Fibroblast of villous mesenchyme (primary cell): ENCODE results near the gene SMC4. TPM values are rescaled to one million over a fixed set of nuclear protein-coding genes. Genes with fewer than 3 reads are reported as not detected.

Source experiments
- DNase-seq: peaks from one replicate; pipeline ENCODE4 v3.0.0-alpha.2; 2010; ENCODE audit warnings: low read depth
- H3K4me3 ChIP-seq: 2 replicates; pipeline ENCODE4 v1.5.1; 2011; ENCODE audit warnings: low read depth, mild to moderate bottlenecking, low read length
- small RNA-seq: library from RNA; depleted of rRNA; stranded (forward); fragments of <200 nt; gene quantifications from one replicate; pipeline ENCODE3, GENCODE V24; 2012
- total RNA-seq: library from RNA; depleted of rRNA; stranded (reverse); fragments of >200 nt; gene quantifications from 2 replicates; pipeline ENCODE4 v1.2.3, GENCODE V29; 2012
- TF ChIP-seq, protein P1 (sequence below): IDR thresholded peaks from 2 replicates; pipeline ENCODE4 v1.5.1; 2012; ENCODE audit warnings: low read depth, mild to moderate bottlenecking, low read length; ENCODE audit not compliant: insufficient read depth

SMC4 gene
- total RNA-seq, 1 donor, result 88.5 TPM

DNA sequence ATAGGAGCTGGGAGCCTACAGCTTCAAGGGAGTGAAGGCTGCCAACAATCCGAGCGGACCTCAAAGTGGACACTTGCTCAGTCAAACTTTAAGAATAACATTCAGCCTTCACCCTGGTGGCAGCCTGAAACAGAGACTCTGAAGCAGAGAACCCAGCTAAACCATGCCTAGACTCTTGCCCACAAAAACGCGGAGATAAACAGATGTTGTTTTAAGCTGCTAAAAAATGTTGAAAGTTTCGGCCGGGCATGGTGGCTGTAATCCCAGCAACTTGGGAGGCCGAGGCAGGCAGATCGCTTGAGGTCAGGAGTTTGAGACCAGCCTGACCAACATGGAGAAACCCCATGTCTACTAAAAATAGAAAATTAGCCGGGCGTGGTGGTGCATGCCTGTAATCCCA lies 79.9 kb downstream of the SMC4 start:
- TF ChIP-seq, protein P1, sequence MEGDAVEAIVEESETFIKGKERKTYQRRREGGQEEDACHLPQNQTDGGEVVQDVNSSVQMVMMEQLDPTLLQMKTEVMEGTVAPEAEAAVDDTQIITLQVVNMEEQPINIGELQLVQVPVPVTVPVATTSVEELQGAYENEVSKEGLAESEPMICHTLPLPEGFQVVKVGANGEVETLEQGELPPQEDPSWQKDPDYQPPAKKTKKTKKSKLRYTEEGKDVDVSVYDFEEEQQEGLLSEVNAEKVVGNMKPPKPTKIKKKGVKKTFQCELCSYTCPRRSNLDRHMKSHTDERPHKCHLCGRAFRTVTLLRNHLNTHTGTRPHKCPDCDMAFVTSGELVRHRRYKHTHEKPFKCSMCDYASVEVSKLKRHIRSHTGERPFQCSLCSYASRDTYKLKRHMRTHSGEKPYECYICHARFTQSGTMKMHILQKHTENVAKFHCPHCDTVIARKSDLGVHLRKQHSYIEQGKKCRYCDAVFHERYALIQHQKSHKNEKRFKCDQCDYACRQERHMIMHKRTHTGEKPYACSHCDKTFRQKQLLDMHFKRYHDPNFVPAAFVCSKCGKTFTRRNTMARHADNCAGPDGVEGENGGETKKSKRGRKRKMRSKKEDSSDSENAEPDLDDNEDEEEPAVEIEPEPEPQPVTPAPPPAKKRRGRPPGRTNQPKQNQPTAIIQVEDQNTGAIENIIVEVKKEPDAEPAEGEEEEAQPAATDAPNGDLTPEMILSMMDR, result no peak
- DNase-seq, result no peak
- H3K4me3 ChIP-seq, result no peak overlapping the region

DNA sequence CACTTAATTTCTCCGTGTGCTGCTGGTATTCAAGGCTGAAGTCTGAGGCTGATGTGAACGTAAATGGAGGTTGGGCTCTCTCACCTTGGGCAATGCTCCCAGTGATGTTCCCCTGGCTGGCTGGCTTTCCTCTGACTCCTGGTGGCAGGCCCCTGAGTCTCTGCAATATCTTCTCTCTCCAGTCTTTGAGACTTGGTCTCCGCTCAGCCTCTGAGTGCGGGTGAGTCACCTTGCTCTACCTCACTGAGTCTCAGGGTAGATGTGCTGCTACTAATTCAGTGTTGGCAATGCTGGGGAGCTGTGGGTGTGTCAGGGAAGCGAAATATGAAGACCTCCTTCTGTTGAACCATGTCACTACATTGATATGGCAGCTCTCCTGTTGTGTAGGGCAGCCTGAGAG lies 81.5 kb downstream of the SMC4 start:
- no peak for DNase-seq
- H3K4me3 ChIP-seq, result no peak overlapping the region
- TF ChIP-seq, protein P1, result no peak

DNA sequence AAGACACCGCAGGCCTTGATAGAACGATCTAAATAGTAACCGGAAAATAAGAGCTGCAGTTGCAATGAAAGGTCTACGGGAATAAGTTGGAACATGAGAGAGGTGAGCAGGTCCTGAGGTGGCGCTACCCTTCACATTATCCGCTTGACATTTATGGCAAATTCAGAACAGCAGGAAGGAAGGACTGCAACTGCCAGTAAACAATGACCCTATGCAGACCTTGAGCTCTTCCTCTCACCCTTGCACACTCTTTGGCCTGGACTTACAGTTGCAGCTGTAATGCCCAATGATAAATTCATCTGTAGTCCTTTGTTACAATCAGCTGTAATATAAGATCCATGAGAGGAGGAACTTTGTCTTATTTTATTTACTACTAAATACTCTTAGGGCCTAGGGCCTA lies 82.4 kb downstream of the SMC4 start:
- no peak for DNase-seq
- H3K4me3 ChIP-seq, result no peak overlapping the region
- TF ChIP-seq, protein P1, result no peak

DNA sequence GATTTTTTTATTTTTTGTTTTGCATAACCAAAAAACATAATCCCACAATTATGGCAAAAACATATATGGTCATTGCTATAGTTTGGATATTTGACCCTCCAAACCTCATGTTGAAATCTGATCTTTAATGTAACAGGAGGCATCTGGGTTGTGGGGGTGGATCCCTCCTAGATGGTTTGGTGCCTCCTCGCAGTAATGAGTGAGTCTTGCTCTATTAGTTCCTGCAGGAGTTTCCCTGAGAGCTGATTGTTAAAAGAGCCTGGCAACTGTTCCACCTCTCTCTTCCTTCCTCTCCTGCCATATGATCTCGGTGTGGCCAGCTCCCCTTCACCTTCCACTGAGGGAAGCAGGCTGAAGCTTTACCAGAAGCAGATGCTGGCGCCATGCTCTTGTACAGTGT lies 83.3 kb downstream of the SMC4 start:
- TF ChIP-seq, protein P1, result no peak
- no peak overlapping the region for H3K4me3 ChIP-seq
- no peak for DNase-seq

Small RNA genes lying within 50 kb of the gene (small RNA-seq; reads per million reads assigned to genes)
- gene MIR15B (9,945 reads per million, percentile 100 among the genes with 10 or more reads in this experiment), gene MIR16-2 (136 reads per million, percentile 97 among the genes with 10 or more reads in this experiment), gene RNU7-136P (not detected)

Other genes starting within 250 kb of the SMC4 start
- gene C3orf80, start 174.2 kb upstream of the SMC4 start, total RNA-seq, result 0.86 and 3.2 TPM in 2 replicates
- 39.0 and 47.9 TPM in 2 replicates for gene IFT80, start 425 bp upstream of the SMC4 start, total RNA-seq
- gene TRIM59, start 50.1 kb downstream of the SMC4 start, total RNA-seq, result 29.6 and 47.5 TPM in 2 replicates
- gene KPNA4, start 165.9 kb downstream of the SMC4 start, total RNA-seq, result 36.4 and 61.3 TPM in 2 replicates